Middle frontal gyrus (tissue), 1 donor: Measurements from ENCODE around the gene ARHGEF37.
"Not testable (repeated sequence)": the region's sequence is repeated elsewhere in the genome, so short reads cannot be mapped to it uniquely, and the experiment has no call there.

Source experiments
- DNase-seq: peaks from one replicate; pipeline ENCODE4 v3.0.0-alpha.2; 2015; ENCODE audit warnings: low spot score; ENCODE audit errors: extremely low spot score

ARHGEF37 gene

DNA sequence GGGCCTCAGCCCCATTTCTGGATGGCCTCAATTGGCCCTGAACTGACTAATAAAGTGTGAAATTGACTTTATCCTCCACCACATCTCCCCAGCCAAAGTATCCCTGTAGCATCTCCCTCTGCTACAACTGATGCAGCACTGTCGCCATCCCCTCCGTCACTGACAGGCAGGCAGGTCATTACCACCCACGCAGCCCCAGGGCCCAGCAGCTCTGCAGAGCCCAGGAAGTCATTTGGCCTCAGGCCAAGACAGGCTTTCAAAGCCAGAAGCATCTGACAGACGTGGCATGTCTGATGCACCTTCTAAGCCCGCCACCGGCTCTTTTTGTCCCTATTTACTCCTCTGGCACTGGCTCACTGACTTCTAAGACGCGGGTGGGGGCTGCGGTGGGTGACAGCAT is 65.3 kb downstream of the ARHGEF37 start:
- DNase-seq: no peak

GRCh38 chr5:149647334-149647733 is 66.0 kb downstream of the ARHGEF37 start:
- DNase-seq: no peak

- DNase-seq: not testable (repeated sequence)
Measured at GRCh38 chr5:149648464-149649393, 67.4 kb downstream of the ARHGEF37 start.

DNA sequence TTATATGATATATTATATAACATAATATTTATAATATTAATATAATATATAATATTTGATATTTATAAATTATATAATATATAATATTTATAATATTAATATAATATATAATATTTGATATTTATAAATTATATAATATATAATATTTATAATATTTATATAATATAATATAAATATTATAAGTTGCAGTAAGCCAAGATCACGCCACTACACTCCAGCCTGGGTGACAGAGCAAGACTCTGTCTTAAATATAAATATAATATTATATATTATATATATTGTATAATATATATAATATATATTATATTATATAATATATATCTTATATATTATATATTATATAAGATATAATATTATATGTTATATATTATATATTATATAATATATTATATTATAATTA is 68.4 kb downstream of the ARHGEF37 start:
- not testable (repeated sequence) for DNase-seq

- DNase-seq: no peak
Measured at GRCh38 chr5:149651686-149652085, 70.4 kb downstream of the ARHGEF37 start.

- DNase-seq: no peak
Measured at GRCh38 chr5:149652697-149653096, 71.4 kb downstream of the ARHGEF37 start.

DNA sequence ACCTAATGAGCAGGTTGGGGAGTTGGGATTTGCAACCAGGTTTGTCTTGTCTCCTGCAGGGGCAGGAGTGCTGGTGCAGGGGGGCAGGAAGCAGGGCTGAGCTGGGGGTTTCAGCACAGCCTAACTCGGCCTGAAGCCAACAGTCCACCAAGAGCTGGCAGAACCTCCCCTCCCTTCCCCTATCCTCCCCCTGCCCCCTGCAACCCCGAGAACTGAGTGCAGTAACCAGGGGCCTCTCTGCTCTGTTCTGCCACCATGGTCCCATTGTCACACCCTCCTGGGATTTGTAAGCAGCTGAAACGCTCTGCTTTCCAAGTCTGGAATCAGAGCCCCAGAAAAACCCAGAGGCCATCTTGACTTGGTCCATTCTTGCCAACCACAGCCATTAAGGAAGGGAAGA is 72.9 kb downstream of the ARHGEF37 start:
- no peak for DNase-seq

- no peak for DNase-seq
Measured at GRCh38 chr5:149654883-149655505, 73.7 kb downstream of the ARHGEF37 start.

- no peak for DNase-seq
Measured at GRCh38 chr5:149656576-149657182, 75.4 kb downstream of the ARHGEF37 start.

DNA sequence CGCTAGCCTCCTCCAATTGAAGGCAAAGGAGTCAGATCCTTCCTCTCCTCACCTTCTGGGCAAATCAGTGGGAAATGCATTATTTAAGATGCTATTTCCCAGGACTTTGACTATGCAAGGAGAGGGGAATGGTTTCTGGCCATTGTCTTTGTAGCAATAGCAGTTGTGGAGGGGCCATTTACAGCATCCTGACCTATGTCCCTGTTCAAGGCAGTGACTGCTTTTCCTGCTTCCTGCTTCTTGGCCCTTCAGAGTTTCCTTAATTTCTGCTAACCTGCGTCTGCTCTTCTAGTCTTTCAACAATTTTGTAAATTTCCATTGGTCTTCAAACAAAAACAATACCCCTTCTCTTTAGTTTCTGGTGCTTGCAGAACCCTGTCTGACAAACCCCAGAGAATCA is 76.0 kb downstream of the ARHGEF37 start:
- no peak for DNase-seq

DNA sequence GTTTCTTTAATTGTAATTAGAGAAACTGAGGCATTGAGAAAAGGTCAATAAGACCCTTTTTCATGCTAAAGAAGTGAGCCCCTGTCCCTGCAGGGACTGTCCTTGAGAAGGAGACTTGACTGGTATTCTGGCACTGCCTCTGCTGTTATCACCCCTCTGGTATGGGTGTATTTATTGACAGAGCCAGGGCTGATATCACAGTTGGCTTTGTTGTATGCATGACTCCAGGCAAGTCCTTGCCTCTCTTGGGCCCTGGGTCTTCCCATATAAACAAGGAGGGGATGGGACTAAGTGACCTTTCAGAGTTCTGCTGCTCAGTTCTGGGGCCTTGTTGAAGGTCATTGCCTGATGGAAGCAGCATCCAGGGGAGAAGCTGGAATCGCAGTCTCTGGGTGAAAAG is 77.0 kb downstream of the ARHGEF37 start:
- no peak for DNase-seq

GRCh38 chr5:149664083-149664482 is 82.8 kb downstream of the ARHGEF37 start:
- DNase-seq: no peak

DNA sequence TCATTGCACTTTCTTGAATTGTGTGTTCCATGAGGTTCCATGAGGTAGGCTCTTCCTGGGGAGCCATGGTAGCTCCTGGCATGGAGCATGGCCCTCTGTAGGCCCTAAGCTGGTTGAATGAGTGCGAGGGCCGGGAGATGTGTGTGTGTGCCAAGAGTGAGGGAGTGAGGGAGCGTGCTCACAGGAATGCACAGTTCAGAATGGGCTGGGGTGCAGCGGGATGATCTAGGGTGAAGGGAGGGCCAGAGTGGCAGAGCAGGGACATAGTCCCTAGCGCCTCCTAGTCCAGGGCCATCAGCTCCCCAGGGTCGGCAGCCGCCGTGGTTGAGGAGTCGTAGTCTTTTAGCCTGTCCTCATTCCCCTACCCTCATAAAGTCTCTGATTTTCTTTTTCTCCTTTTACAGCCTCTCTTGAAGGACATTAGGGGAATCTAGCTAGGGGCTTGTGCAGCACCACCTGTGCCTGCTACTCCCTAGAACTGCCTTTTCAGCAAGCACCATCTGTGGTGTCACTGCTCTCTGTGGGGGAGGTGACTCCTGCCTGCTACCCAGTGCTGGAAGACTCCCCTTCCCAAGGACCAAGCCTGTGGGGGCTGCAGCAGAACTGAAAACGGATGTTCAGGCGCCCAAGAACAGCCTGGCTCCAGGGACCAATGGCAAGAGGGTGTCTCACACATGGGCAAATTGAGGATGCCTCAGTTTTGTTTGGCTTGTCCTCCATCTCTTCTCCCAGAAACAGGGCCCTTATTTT is 83.5 kb downstream of the ARHGEF37 start:
- no peak for DNase-seq

- DNase-seq: no peak
Measured at GRCh38 chr5:149665416-149666175, 84.3 kb downstream of the ARHGEF37 start.

GRCh38 chr5:149666212-149666852 is 85.0 kb downstream of the ARHGEF37 start:
- no peak for DNase-seq

DNA sequence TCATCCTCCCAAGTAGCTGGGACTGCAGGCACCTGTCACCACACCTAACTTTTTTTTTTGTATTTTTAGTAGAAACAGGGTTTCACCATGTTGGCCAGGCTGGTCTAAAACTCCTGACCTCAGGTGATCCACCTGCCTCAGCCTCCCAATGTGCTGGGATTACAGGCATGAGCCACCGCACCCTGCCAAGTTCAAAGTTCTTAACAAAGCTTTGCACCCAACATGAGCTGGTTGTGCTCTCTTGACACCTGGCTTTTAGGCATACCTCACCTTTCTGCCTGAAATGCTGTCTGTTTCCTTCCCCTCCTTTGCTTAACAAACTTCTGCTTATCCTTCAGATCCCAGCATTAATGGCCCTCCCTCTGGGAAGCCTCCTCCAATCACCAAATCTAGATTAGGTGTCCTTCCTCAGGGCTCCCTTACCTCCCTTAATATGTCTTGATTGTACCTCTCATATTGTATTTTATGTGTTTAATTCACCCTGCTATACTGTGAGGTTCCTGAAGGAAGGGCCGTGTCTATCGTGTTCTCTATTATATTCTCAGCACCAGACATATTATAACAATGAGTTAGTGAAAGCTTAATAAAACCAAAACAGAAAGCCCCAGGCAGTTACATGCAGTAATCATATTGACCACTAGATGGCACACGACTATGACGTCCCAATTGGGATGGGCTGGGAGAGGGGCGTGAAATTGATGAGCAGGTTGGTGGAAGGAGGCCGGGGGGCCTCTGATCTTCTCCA is 86.0 kb downstream of the ARHGEF37 start:
- no peak for DNase-seq

DNA sequence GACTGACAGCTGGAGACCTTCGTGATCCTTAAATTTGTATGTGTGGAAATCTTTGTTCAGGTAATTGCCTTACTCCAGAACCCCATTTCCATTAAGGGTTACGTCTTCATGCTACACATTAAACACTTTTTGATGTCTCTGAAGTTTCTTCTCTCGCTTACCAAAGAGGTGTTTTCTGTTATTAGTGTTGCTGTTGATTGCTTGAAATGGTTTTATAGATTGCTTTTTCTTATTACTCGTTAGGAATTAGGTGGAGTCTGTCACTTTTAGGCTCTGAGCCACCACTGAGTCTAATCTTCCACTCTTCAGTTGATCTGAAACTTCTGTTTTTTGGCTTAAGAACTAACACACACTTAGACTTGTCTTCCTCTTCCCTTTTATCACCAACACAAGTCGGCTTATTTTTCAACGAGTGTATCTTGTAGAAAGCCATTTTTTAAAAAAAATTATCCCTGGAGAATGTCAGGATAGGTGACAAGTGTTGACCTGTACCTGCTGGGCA is 86.6 kb downstream of the ARHGEF37 start:
- DNase-seq: no peak

DNA sequence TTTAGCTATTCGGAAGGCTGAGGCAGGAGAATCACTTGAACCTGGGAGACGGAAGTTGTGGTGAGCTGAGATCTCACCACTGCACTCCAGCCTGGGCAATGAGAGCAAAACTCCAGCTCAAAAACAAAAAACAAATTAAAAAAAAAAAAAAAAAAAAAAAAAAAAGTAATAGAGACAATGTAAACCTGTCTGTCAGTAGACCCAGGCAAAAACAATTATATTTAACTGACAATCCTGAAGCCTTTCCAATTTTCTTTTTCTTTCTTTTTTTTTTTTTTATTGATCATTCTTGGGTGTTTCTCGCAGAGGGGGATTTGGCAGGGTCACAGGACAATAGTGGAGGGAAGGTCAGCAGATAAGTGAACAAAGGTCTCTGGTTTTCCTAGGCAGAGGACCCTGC is 88.0 kb downstream of the ARHGEF37 start:
- DNase-seq: not testable (repeated sequence)

DNA sequence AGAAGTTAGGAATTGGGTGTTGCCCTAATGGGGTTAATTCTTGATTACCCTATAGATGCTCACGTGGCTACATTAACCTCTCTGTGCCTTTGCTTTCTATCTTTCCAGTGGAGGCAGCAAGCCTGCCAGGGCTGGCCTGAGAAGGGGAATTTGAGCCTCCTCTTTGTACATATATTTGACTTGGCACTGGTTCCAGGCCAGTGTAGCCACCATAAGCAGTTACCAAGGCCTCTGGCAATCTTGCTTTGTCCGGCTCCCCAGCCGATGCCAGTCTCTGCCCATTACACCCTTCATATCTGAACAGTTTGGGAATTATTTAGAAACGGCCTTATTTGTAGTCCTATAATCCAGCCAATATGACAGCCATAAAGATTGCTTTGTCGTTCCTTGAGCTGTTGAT is 90.2 kb downstream of the ARHGEF37 start:
- no peak for DNase-seq
